ENCODE measurements around the gene SLC11A1.
A peak's percentile ranks its signal among the peaks of the same experiment; 100 is the strongest.

SLC11A1 gene

GRCh38 chr2:218405086-218405745 is 23.1 kb downstream of the SLC11A1 start:
- ATAC-seq: no peak
- DNase-seq: no peak

GRCh38 chr2:218405746-218406208 is 23.7 kb downstream of the SLC11A1 start:
- DNase-seq: peak; percentile 45
- no peak for ATAC-seq

- peak; percentile 86 for ATAC-seq
- peak; percentile 98 for DNase-seq
Observed at GRCh38 chr2:218406209-218406948, 24.3 kb downstream of the SLC11A1 start.

GRCh38 chr2:218406949-218407618 is 25.0 kb downstream of the SLC11A1 start:
- DNase-seq: peak; percentile 72
- peak; percentile 36 for ATAC-seq

GRCh38 chr2:218407717-218408116 is 25.6 kb downstream of the SLC11A1 start:
- DNase-seq (no peak), ATAC-seq (no peak)

GRCh38 chr2:218418321-218418716 is 36.2 kb downstream of the SLC11A1 start:
- no peak for DNase-seq
- ATAC-seq: no peak

GRCh38 chr2:218418717-218419458 is 36.8 kb downstream of the SLC11A1 start, which contains the start of gene VIL1:
Gene VIL1, plus strand, starts transcription at chr2:218419123. Its CDS starts 4,656 bp downstream, at chr2:218423779.
- no peak for ATAC-seq

GRCh38 chr2:218419630-218420216 is 37.6 kb downstream of the SLC11A1 start:
- no peak for ATAC-seq
- no peak for DNase-seq

More at GRCh38 chr2:218418717-218419458, 36.8 kb downstream of the SLC11A1 start, which contains the start of gene VIL1:
- DNase-seq: no peak

- DNase-seq: no peak
- ATAC-seq: no peak
Observed at GRCh38 chr2:218421027-218421426, 39.0 kb downstream of the SLC11A1 start.

GRCh38 chr2:218422403-218423086 is 40.5 kb downstream of the SLC11A1 start:
- ATAC-seq: peak; percentile 20
- no peak for DNase-seq

GRCh38 chr2:218423584-218423983 is 41.5 kb downstream of the SLC11A1 start:
- no peak for ATAC-seq

GRCh38 chr2:218425531-218425930 is 43.5 kb downstream of the SLC11A1 start:
- no peak for ATAC-seq
- no peak for DNase-seq

More at GRCh38 chr2:218423584-218423983, 41.5 kb downstream of the SLC11A1 start:
- no peak for DNase-seq

GRCh38 chr2:218427741-218428140 is 45.7 kb downstream of the SLC11A1 start:
- ATAC-seq (no peak), DNase-seq (no peak)

GRCh38 chr2:218428846-218429558 is 46.9 kb downstream of the SLC11A1 start:
- no peak for ATAC-seq
- DNase-seq: no peak

- DNase-seq: no peak
- no peak for ATAC-seq
Observed at GRCh38 chr2:218429911-218430692, 48.0 kb downstream of the SLC11A1 start.

- DNase-seq: no peak
Observed at GRCh38 chr2:218430721-218431120, 48.6 kb downstream of the SLC11A1 start.

GRCh38 chr2:218431878-218432277 is 49.8 kb downstream of the SLC11A1 start:
- DNase-seq (no peak), ATAC-seq (no peak)

More at GRCh38 chr2:218430721-218431120, 48.6 kb downstream of the SLC11A1 start:
- no peak for ATAC-seq

- DNase-seq (no peak), ATAC-seq (no peak)
Observed at GRCh38 chr2:218432676-218433365, 50.7 kb downstream of the SLC11A1 start.

GRCh38 chr2:218434456-218434855 is 52.4 kb downstream of the SLC11A1 start:
- ATAC-seq (no peak), DNase-seq (no peak)
